Parathyroid adenoma (tissue), 2 donors: ENCODE results near the gene COMMD10.
A peak's percentile ranks its signal among the peaks of the same experiment; 100 is the strongest.

Source experiments
- H2AFZ ChIP-seq: fragments of 300-600 bp; sonication (generic); one replicate; pipeline ENCODE4 v1.7.0; 2017; ENCODE audit warnings: antibody characterized with exemption, mild to moderate bottlenecking
- H3K27ac ChIP-seq: fragments of 300-600 bp; sonication (generic); one replicate; pipeline ENCODE4 v1.7.0; 2017
- H3K27me3 ChIP-seq: fragments of 300-600 bp; sonication (generic); one replicate; pipeline ENCODE4 v1.7.0; 2017; ENCODE audit warnings: low read length; ENCODE audit not compliant: control insufficient read depth, insufficient read depth
- H3K36me3 ChIP-seq: fragments of 300-600 bp; sonication (generic); one replicate; pipeline ENCODE4 v1.7.0; 2017; ENCODE audit warnings: low read length; ENCODE audit not compliant: control insufficient read depth, insufficient read depth
- H3K4me1 ChIP-seq: fragments of 300-600 bp; sonication (generic); one replicate; pipeline ENCODE4 v1.7.0; 2017; ENCODE audit warnings: control low read depth
- H3K4me2 ChIP-seq: fragments of 300-600 bp; sonication (generic); one replicate; pipeline ENCODE4 v1.7.0; 2017; ENCODE audit warnings: low read length
- H3K4me3 ChIP-seq: fragments of 300-600 bp; sonication (generic); one replicate; pipeline ENCODE4 v1.7.0; 2017; ENCODE audit warnings: low read depth, low read length
- H3K79me2 ChIP-seq: fragments of 300-600 bp; sonication (generic); one replicate; pipeline ENCODE4 v1.7.0; 2017; ENCODE audit warnings: control low read depth
- H3K9ac ChIP-seq: fragments of 300-600 bp; sonication (generic); one replicate; pipeline ENCODE4 v1.7.0; 2017; ENCODE audit warnings: mild to moderate bottlenecking
- H3K9me3 ChIP-seq: fragments of 300-600 bp; sonication (generic); one replicate; pipeline ENCODE4 v1.7.0; 2017; ENCODE audit warnings: low read length; ENCODE audit not compliant: control insufficient read depth
- TF ChIP-seq, protein P1 (sequence below): fragments of 300-600 bp; sonication (generic); IDR thresholded peaks from one replicate; pipeline ENCODE4 v1.7.0; 2017; ENCODE audit warnings: antibody characterized with exemption, mild to moderate bottlenecking
- donor health status: primary hyperparathyroidism.

COMMD10 gene

GRCh38 chr5:116084871-116085715 lies at the start of gene COMMD10:
Gene COMMD10, plus strand, starts transcription at chr5:116085025.
- Histone ChIP-seq H3K9ac (peak within 1 kb of the TSS; percentile 43), H3K36me3 (no peaks in the 10 kb centered on the region), H2AFZ (peak within 1 kb of the TSS; percentile 89), H3K79me2 (peaks cover 3% of the 10 kb centered on the region), H3K27me3 (no peaks in the 10 kb centered on the region), H3K4me2 (peak within 1 kb of the TSS; percentile 59), H3K4me1 (no peaks in the 10 kb centered on the region), H3K4me3 (peak within 1 kb of the TSS; percentile 70), H3K27ac (peak within 1 kb of the TSS; percentile 60), H3K9me3 (no peaks in the 10 kb centered on the region)
- TF ChIP-seq, protein P1, sequence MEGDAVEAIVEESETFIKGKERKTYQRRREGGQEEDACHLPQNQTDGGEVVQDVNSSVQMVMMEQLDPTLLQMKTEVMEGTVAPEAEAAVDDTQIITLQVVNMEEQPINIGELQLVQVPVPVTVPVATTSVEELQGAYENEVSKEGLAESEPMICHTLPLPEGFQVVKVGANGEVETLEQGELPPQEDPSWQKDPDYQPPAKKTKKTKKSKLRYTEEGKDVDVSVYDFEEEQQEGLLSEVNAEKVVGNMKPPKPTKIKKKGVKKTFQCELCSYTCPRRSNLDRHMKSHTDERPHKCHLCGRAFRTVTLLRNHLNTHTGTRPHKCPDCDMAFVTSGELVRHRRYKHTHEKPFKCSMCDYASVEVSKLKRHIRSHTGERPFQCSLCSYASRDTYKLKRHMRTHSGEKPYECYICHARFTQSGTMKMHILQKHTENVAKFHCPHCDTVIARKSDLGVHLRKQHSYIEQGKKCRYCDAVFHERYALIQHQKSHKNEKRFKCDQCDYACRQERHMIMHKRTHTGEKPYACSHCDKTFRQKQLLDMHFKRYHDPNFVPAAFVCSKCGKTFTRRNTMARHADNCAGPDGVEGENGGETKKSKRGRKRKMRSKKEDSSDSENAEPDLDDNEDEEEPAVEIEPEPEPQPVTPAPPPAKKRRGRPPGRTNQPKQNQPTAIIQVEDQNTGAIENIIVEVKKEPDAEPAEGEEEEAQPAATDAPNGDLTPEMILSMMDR: no peak

- Histone ChIP-seq H2AFZ (no peak overlapping the region), H3K9ac (no peak overlapping the region), H3K79me2 (no peaks in the 10 kb centered on the region), H3K4me3 (no peak overlapping the region), H3K9me3 (no peaks in the 10 kb centered on the region), H3K4me2 (no peak overlapping the region), H3K27me3 (no peaks in the 10 kb centered on the region), H3K36me3 (no peaks in the 10 kb centered on the region), H3K4me1 (no peaks in the 10 kb centered on the region), H3K27ac (no peak overlapping the region)
- TF ChIP-seq, protein P1: no peak
These were observed 49.7 kb upstream of the COMMD10 start for GRCh38 chr5:116035123-116035522.

- Histone ChIP-seq H3K9ac (no peak overlapping the region), H3K4me2 (no peak overlapping the region), H2AFZ (no peak overlapping the region), H3K36me3 (no peaks in the 10 kb centered on the region), H3K27me3 (no peaks in the 10 kb centered on the region), H3K4me1 (no peaks in the 10 kb centered on the region), H3K27ac (no peak overlapping the region), H3K9me3 (no peaks in the 10 kb centered on the region), H3K4me3 (no peak overlapping the region), H3K79me2 (no peaks in the 10 kb centered on the region)
- TF ChIP-seq, protein P1: no peak
These were observed 47.5 kb upstream of the COMMD10 start for GRCh38 chr5:116037236-116037822.

- Histone ChIP-seq H3K4me1 (no peaks in the 10 kb centered on the region), H3K4me3 (no peak overlapping the region), H2AFZ (no peak overlapping the region), H3K79me2 (no peaks in the 10 kb centered on the region), H3K9me3 (no peaks in the 10 kb centered on the region), H3K27me3 (no peaks in the 10 kb centered on the region), H3K36me3 (no peaks in the 10 kb centered on the region), H3K27ac (no peak overlapping the region), H3K9ac (no peak overlapping the region), H3K4me2 (no peak overlapping the region)
- TF ChIP-seq, protein P1: no peak
These were observed 46.0 kb upstream of the COMMD10 start for GRCh38 chr5:116038817-116039216.
